B cell (primary cell): ENCODE results near the gene XDH.

Experiments used
- CTCF ChIP-seq: fragments of 200-600 bp; IDR thresholded peaks from one replicate; pipeline ENCODE4 v1.8.0; 2022; ENCODE audit warnings: antibody characterized with exemption, mild to moderate bottlenecking
- EZH2 ChIP-seq: IDR thresholded peaks from 2 replicates; pipeline ENCODE4 v1.6.1; 2012; ENCODE audit warnings: borderline replicate concordance, low read depth, mild to moderate bottlenecking, moderate library complexity, low read length; ENCODE audit not compliant: insufficient read depth, poor library complexity, severe bottlenecking

DNA sequence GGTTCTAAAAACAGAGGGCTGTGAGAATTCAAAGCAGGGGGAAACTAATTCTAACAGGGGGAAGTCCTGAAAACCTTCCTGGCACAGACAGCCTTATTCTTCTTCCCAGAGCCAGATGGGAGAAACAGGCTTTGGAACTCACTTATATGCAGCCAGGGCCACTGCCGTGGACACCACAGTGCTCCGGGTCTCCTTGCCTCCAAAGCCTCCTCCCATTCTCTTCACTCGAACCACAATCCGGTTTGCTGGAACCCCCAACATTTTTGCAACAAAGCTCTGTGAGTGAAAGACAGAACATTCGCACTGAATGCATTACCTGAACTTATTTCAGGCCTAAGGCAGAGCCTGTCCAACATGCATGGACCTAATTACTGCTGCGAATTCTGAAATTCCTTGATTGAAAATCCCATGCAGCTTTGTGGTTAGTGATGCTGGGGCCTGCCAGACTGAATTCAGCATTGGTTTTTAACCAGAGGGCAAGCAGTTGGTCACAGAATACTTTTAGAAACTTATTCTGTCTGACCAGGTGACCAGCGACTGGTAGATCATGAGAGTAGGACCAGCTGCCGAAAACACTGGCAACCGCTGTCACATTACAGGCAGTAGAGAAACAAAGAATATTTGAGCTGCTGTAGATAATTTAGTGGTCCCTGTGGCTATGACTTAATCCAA, 48.6 kb downstream of the XDH start:
- TF ChIP-seq CTCF (no peak), EZH2 (no peak)
